ENCODE data around the gene CITED1.
A peak's percentile ranks its signal among the peaks of the same experiment; 100 is the strongest.

Gene CITED1

DNA sequence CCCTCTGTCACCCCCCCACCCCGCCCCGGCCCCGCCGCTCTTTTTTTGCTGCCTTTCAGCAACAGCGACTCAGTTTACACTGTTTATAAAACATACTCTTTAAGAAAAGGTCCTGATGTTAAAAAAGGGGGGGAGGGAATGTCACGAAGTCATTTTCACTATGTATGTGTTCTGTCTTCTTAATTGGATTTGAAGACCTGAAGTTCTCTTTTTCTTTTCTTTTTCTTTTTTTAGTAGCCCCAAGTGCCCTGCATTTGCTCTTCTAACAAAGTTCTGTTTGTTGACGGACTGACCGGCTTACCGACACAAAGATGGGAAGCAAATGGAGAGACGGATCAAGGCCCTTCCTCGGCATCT lies 2.5 kb upstream of the CITED1 start:
- Histone ChIP-seq H4K20me1 (ENCODE audit: insufficient read depth, low read length, poor library complexity, severe bottlenecking) (no peaks in the 10 kb centered on the region), H3K79me2 (ENCODE audit: insufficient read depth, low read length) (no peaks in the 10 kb centered on the region), H3K27me3 (ENCODE audit: insufficient read depth, low read length, poor library complexity, severe bottlenecking) (no peaks in the 10 kb centered on the region), H3K4me3 (ENCODE audit: low read length, poor library complexity, severe bottlenecking) (peak overlapping the region; percentile 63), H3K4me1 (ENCODE audit: insufficient read depth, low read length, poor library complexity, severe bottlenecking) (peaks cover 9% of the 10 kb centered on the region), H3K36me3 (ENCODE audit: insufficient read depth, low read length) (no peaks in the 10 kb centered on the region), H2AFZ (ENCODE audit: low read length) (peak overlapping the region; percentile 84; the same call in 1 of the 2 replicates), H3K4me2 (ENCODE audit: low read depth, low read length, poor library complexity, severe bottlenecking) (peak overlapping the region; percentile 73), H3K9me3 (ENCODE audit: insufficient read depth, low read depth, low read length) (no peaks in the 10 kb centered on the region), H3K9me2 (replicated peaks; ENCODE audit: low read depth, low read length) (no peaks in the 10 kb centered on the region), H3K9ac (ENCODE audit: low read depth, low read length, poor library complexity, severe bottlenecking) (no peak overlapping the region), H3F3A (ENCODE audit: low read depth) (no peaks in the 10 kb centered on the region)
- TF ChIP-seq, protein P1, sequence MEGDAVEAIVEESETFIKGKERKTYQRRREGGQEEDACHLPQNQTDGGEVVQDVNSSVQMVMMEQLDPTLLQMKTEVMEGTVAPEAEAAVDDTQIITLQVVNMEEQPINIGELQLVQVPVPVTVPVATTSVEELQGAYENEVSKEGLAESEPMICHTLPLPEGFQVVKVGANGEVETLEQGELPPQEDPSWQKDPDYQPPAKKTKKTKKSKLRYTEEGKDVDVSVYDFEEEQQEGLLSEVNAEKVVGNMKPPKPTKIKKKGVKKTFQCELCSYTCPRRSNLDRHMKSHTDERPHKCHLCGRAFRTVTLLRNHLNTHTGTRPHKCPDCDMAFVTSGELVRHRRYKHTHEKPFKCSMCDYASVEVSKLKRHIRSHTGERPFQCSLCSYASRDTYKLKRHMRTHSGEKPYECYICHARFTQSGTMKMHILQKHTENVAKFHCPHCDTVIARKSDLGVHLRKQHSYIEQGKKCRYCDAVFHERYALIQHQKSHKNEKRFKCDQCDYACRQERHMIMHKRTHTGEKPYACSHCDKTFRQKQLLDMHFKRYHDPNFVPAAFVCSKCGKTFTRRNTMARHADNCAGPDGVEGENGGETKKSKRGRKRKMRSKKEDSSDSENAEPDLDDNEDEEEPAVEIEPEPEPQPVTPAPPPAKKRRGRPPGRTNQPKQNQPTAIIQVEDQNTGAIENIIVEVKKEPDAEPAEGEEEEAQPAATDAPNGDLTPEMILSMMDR (conservative IDR thresholded peaks at IDR 0.05; ENCODE audit: low read length), result no peak
- no peak for TF ChIP-seq EZH2phosphoT487 (IDR thresholded peaks at IDR 0.05; ENCODE audit: borderline replicate concordance)

- Histone ChIP-seq H3K36me3 (ENCODE audit: insufficient read depth, low read length) (no peaks in the 10 kb centered on the region), H3K4me2 (ENCODE audit: low read depth, low read length, poor library complexity, severe bottlenecking) (peak overlapping the region; percentile 72), H3K4me1 (ENCODE audit: insufficient read depth, low read length, poor library complexity, severe bottlenecking) (peaks cover 9% of the 10 kb centered on the region), H3K9me3 (ENCODE audit: insufficient read depth, low read depth, low read length) (no peaks in the 10 kb centered on the region), H3F3A (ENCODE audit: low read depth) (no peaks in the 10 kb centered on the region), H4K20me1 (ENCODE audit: insufficient read depth, low read length, poor library complexity, severe bottlenecking) (no peaks in the 10 kb centered on the region), H3K9me2 (replicated peaks; ENCODE audit: low read depth, low read length) (no peaks in the 10 kb centered on the region), H3K79me2 (ENCODE audit: insufficient read depth, low read length) (no peaks in the 10 kb centered on the region), H2AFZ (ENCODE audit: low read length) (peak overlapping the region; percentile 73; the same call in 1 of the 2 replicates), H3K4me3 (ENCODE audit: low read length, poor library complexity, severe bottlenecking) (peak overlapping the region; percentile 67), H3K9ac (ENCODE audit: low read depth, low read length, poor library complexity, severe bottlenecking) (no peak overlapping the region), H3K27me3 (ENCODE audit: insufficient read depth, low read length, poor library complexity, severe bottlenecking) (no peaks in the 10 kb centered on the region)
- TF ChIP-seq, protein P1 (conservative IDR thresholded peaks at IDR 0.05; ENCODE audit: low read length), result no peak
- no peak for TF ChIP-seq EZH2phosphoT487 (IDR thresholded peaks at IDR 0.05; ENCODE audit: borderline replicate concordance)
Observed at GRCh38 chrX:72307646-72308051, 1.9 kb upstream of the CITED1 start.

DNA sequence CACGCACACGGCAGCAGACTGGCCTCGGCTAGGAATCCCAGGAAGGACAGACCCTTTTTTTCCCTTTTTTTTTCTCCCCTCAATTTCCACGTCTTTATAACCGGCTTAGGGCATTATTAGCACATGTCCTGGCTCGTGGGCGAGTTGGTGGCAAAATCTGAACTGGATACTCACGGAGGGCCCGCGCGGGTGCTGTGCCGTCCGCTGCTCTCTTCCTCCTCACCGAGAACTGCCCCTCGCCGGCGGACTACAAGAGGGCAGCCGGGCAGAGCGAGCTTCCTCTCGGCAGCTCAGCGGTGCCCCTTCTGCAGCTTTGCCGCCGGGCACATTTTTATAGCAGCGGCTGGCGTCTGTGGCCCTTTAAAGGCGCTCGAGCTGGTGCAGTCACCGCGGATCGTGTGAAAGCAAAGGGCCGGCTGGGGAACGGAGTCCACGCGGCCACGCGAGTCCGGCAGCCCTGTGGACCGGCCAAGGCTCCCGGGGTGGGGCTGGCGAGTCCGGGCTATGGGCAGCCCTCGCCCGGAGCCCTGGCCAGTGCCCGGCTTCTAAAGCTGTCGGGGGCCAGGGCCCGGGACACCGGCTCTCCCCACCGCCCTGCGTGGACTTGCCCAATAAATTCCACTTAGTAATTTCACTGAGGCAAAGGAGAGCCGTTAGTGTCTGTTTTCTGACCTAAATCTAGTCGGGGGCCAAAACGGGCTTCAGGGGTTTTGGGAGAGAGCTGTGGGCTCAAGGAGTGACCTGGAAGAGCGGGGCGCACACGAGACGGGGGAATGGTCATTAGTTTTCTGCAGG lies 1.3 kb upstream of the CITED1 start:
- H3K4me3 ChIP-seq (ENCODE audit: low read length, poor library complexity, severe bottlenecking), result peak overlapping the region; percentile 67
- peak overlapping the region; percentile 73; the same call in 1 of the 2 replicates for H2AFZ ChIP-seq (ENCODE audit: low read length)
- H3K27me3 ChIP-seq (ENCODE audit: insufficient read depth, low read length, poor library complexity, severe bottlenecking), result no peaks in the 10 kb centered on the region
- TF ChIP-seq EZH2phosphoT487 (IDR thresholded peaks at IDR 0.05; ENCODE audit: borderline replicate concordance), result no peak
- TF ChIP-seq, protein P1 (conservative IDR thresholded peaks at IDR 0.05; ENCODE audit: low read length), result no peak
- peaks cover 9% of the 10 kb centered on the region for H3K4me1 ChIP-seq (ENCODE audit: insufficient read depth, low read length, poor library complexity, severe bottlenecking)
- no peaks in the 10 kb centered on the region for H3K9me2 ChIP-seq (replicated peaks; ENCODE audit: low read depth, low read length)
- H3K4me2 ChIP-seq (ENCODE audit: low read depth, low read length, poor library complexity, severe bottlenecking), result peak overlapping the region; percentile 72
- H3K36me3 ChIP-seq (ENCODE audit: insufficient read depth, low read length), result no peaks in the 10 kb centered on the region
- no peaks in the 10 kb centered on the region for H3K79me2 ChIP-seq (ENCODE audit: insufficient read depth, low read length)
- H3F3A ChIP-seq (ENCODE audit: low read depth), result no peaks in the 10 kb centered on the region
- H4K20me1 ChIP-seq (ENCODE audit: insufficient read depth, low read length, poor library complexity, severe bottlenecking), result no peaks in the 10 kb centered on the region
- H3K9ac ChIP-seq (ENCODE audit: low read depth, low read length, poor library complexity, severe bottlenecking), result peak overlapping the region; percentile 55
- H3K9me3 ChIP-seq (ENCODE audit: insufficient read depth, low read depth, low read length), result no peaks in the 10 kb centered on the region

All from Loucy (cell line).